RWPE2 (cell line): ENCODE data around the gene H6PD.

Source experiments
- ATAC-seq: fragments of 200-7000 bp; cut with Tn5 transposase; 3 replicates; pipeline ENCODE4 v1.9.1; 2021; ENCODE audit warnings: low read depth
- DNase-seq: peaks from one replicate; pipeline ENCODE4 v3.0.0-alpha.2; 2020; ENCODE audit warnings: low spot score
- H3K27ac ChIP-seq: fragments of 450-650 bp; 2 replicates; pipeline ENCODE4 v1.5.1; 2017; ENCODE audit warnings: mild to moderate bottlenecking; ENCODE audit not compliant: poor library complexity, severe bottlenecking
- H3K27me3 ChIP-seq: fragments of 250-450 bp; sonication (Bioruptor Pico); 2 replicates; pipeline ENCODE4 v1.5.1; 2021; ENCODE audit warnings: mild to moderate bottlenecking, moderate library complexity; ENCODE audit not compliant: insufficient read depth, poor library complexity, severe bottlenecking
- H3K36me3 ChIP-seq: fragments of 250-450 bp; sonication (Bioruptor Pico); 2 replicates; pipeline ENCODE4 v1.5.1; 2020; ENCODE audit warnings: low read depth, mild to moderate bottlenecking, moderate library complexity
- H3K4me1 ChIP-seq: fragments of 250-450 bp; sonication (Bioruptor Pico); 2 replicates; pipeline ENCODE4 v1.5.1; 2021; ENCODE audit warnings: mild to moderate bottlenecking, moderate library complexity; ENCODE audit not compliant: insufficient read depth, poor library complexity, severe bottlenecking
- H3K4me3 ChIP-seq: fragments of 250-450 bp; sonication (Bioruptor Pico); 2 replicates; pipeline ENCODE4 v1.5.1; 2021; ENCODE audit warnings: mild to moderate bottlenecking, moderate library complexity; ENCODE audit not compliant: severe bottlenecking
- H3K9me3 ChIP-seq: fragments of 250-450 bp; sonication (Bioruptor Pico); 2 replicates; pipeline ENCODE4 v1.5.1; 2021; ENCODE audit warnings: mild to moderate bottlenecking, moderate library complexity; ENCODE audit not compliant: severe bottlenecking
- TF ChIP-seq, protein P1 (sequence below): fragments of 450-650 bp; IDR thresholded peaks from one replicate; pipeline ENCODE4 v1.5.1; 2017; ENCODE audit warnings: mild to moderate bottlenecking, moderate library complexity; ENCODE audit not compliant: poor library complexity, severe bottlenecking

Gene H6PD

DNA sequence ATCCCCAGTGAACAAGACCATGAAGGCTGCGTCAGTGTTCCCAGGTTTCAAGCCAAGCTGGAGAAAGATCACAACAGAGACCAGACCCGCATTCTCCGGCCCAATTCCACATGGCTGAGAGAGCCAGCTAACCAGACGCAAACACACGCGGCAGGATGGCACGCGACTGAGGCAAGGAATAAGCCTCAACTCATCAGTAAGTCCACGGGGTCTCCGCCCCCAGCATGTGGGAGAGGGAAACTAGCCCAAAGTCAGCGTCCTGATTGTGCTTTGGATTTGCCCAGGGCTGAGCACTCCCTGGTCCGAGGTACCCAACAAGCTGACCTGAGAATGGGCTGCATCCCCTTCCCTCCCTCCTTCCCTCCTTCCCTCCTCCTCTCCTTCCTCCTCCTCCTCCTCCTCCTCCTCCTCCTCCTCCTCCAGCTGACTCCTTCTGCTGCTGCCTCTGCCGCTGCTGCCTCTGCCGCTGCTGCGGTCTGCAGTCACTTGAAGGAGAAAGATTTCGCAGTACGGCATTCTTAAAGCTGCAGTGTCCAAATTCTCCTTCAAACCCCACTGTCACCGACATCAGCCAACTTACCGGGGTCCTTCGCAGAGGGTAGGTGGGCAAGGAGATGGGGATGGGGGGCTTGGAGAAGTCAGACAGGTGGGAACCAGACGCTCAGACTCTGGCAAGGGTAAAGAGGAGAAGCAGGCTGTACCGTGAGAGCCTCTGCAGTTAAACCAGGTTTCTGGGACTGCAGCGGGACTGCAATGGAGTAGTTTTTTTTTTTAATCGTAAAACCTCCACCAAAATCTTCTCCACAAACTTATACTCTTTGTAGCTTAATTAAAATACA is 33.0 kb upstream of the H6PD start:
- H3K27ac ChIP-seq, result no peak overlapping the region
- H3K36me3 ChIP-seq, result no peaks in the 10 kb centered on the region
- H3K4me1 ChIP-seq, result peaks cover 7% of the 10 kb centered on the region
- H3K27me3 ChIP-seq, result peaks cover 9% of the 10 kb centered on the region
- H3K9me3 ChIP-seq, result no peaks in the 10 kb centered on the region
- DNase-seq (no peak), ATAC-seq (peak; percentile 50; the same call in 2 of the 3 replicates)
- TF ChIP-seq, protein P1, sequence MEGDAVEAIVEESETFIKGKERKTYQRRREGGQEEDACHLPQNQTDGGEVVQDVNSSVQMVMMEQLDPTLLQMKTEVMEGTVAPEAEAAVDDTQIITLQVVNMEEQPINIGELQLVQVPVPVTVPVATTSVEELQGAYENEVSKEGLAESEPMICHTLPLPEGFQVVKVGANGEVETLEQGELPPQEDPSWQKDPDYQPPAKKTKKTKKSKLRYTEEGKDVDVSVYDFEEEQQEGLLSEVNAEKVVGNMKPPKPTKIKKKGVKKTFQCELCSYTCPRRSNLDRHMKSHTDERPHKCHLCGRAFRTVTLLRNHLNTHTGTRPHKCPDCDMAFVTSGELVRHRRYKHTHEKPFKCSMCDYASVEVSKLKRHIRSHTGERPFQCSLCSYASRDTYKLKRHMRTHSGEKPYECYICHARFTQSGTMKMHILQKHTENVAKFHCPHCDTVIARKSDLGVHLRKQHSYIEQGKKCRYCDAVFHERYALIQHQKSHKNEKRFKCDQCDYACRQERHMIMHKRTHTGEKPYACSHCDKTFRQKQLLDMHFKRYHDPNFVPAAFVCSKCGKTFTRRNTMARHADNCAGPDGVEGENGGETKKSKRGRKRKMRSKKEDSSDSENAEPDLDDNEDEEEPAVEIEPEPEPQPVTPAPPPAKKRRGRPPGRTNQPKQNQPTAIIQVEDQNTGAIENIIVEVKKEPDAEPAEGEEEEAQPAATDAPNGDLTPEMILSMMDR, result no peak
- H3K4me3 ChIP-seq, result peak overlapping the region; percentile 3

DNA sequence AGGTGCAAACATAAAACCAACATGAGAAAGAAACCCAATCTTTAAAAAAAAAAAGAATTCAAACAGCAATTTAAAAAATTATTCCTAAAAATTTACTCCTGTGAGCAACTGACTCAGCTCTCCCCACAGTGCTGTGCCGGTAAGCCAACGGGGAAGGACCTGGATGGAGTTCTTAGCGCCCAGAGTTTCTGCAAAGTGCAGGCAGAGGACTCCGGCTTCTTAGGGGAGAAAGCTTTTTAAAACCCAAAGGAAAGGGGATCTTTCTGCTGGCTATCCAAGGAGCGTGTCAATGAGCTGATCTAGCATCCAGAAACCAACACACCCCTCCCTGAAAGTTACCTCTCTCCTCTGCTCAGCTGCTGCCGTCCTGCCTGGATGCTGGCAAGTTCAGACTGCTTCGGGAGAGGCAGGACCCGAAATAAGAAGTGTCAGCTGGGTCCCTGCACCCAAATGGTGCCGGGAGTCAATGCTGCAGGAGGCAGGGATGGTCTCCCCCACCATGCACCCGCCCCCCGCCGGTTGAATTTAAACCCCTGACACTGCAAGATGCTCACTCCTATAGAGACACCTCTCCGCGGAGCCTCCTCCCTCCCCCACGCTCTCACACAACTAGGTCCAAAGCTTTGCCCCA is 32.2 kb upstream of the H6PD start:
- no peak overlapping the region for H3K27ac ChIP-seq
- DNase-seq, result no peak
- peaks cover 9% of the 10 kb centered on the region for H3K27me3 ChIP-seq
- no peaks in the 10 kb centered on the region for H3K36me3 ChIP-seq
- H3K4me1 ChIP-seq, result peaks cover 7% of the 10 kb centered on the region
- ATAC-seq, result 0 out of 3 replicates have a peak, but pooled peaks have one; percentile 26
- no peaks in the 10 kb centered on the region for H3K9me3 ChIP-seq
- TF ChIP-seq, protein P1, result no peak
- H3K4me3 ChIP-seq, result no peak overlapping the region

DNA sequence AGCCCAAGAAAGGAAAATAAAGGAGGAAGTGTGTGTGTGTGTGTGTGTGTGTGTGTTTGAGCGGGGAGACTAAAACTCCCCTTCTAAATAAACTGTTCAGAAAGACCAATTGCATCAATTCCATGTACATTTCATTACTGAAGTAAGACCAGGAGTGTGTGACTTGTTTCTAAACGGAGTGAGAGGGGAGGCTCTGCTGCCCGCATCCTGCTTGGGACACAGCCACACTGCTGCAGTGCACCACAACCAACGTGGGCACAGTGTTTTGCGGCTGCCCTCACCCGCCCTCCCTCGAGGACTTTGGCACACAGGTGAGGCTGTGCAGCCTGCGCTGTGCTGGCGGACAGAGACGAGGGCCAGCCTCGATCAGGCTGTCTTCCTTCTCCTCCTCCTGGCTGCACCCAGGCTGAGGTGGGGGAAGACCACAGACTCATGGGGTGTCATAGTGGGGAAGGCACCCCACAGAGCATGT is 31.0 kb upstream of the H6PD start:
- Histone ChIP-seq H3K4me3 (no peak overlapping the region), H3K36me3 (no peaks in the 10 kb centered on the region), H3K27me3 (peaks cover 9% of the 10 kb centered on the region), H3K9me3 (no peaks in the 10 kb centered on the region), H3K4me1 (peaks cover 7% of the 10 kb centered on the region), H3K27ac (no peak overlapping the region)
- TF ChIP-seq, protein P1, result no peak
- ATAC-seq (no peak), DNase-seq (no peak)

DNA sequence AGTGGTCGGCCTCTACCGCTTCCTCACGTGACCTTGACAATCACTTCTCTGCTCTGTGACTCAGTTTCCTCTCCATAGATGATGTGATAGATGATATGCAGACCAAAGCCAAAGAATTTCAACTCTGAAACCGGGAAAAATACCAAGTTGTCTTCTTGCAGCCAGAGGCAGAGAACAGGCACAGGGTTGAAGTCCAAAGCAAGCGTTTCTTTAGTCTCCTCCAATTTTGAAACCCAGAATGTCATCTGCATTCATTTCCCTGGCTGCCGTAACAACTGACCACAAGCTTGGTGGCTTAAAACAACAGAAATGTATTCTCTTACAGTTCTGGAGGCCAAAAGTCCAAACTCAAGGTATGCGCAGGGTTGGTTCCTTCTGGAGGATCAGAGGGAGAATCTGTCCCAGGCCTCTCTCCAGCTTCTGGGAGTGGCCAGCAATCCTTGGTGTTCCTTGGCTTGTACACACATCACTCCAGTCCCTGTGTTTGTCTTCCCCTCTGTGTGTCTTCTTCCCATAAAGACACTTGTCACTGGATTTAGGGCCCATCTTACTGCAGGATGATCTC is 30.3 kb upstream of the H6PD start:
- peaks cover 7% of the 10 kb centered on the region for H3K4me1 ChIP-seq
- H3K9me3 ChIP-seq, result no peaks in the 10 kb centered on the region
- TF ChIP-seq, protein P1, result no peak
- H3K27ac ChIP-seq, result no peak overlapping the region
- H3K36me3 ChIP-seq, result no peaks in the 10 kb centered on the region
- DNase-seq (no peak), ATAC-seq (no peak)
- H3K27me3 ChIP-seq, result peaks cover 9% of the 10 kb centered on the region
- no peak overlapping the region for H3K4me3 ChIP-seq
